CD4-positive, alpha-beta T cell treated with Interleukin-15 for 1 hour (primary cell): ENCODE data around the gene FAM200B.
"Not testable (repeated sequence)": the region's sequence is repeated elsewhere in the genome, so short reads cannot be mapped to it uniquely, and the experiment has no call there.

Experiments used
- DNase-seq: peaks from one replicate; pipeline ENCODE4 v3.0.0-alpha.2; 2020

The FAM200B gene

GRCh38 chr4:15696866-15697265 is 15.2 kb downstream of the FAM200B start:
- no peak for DNase-seq

- peak; percentile 78 for DNase-seq
These were observed 21.3 kb downstream of the FAM200B start, which contains the start of gene BST1 for GRCh38 chr4:15702941-15703403. BST1 (plus strand) TSS chr4:15703065; CDS start chr4:15703145, 80 bp downstream.

GRCh38 chr4:15703439-15703838 is 21.8 kb downstream of the FAM200B start:
- DNase-seq, result no peak

- DNase-seq, result no peak
These were observed 22.5 kb downstream of the FAM200B start for GRCh38 chr4:15704129-15704528.

GRCh38 chr4:15706646-15707362 is 25.2 kb downstream of the FAM200B start:
- DNase-seq, result no peak

- no peak for DNase-seq
These were observed 25.7 kb downstream of the FAM200B start for GRCh38 chr4:15707363-15707715.

- no peak for DNase-seq
These were observed 30.1 kb downstream of the FAM200B start for GRCh38 chr4:15711762-15712161.

- no peak for DNase-seq
These were observed 30.6 kb downstream of the FAM200B start for GRCh38 chr4:15712214-15712613.

- no peak for DNase-seq
These were observed 32.5 kb downstream of the FAM200B start for GRCh38 chr4:15714141-15714540.

- no peak for DNase-seq
These were observed 33.2 kb downstream of the FAM200B start for GRCh38 chr4:15714646-15715435.

GRCh38 chr4:15716115-15716514 is 34.5 kb downstream of the FAM200B start:
- no peak for DNase-seq

- DNase-seq, result no peak
These were observed 35.5 kb downstream of the FAM200B start for GRCh38 chr4:15717086-15717485.

GRCh38 chr4:15717657-15718416 is 36.2 kb downstream of the FAM200B start:
- DNase-seq, result no peak

- no peak for DNase-seq
These were observed 36.8 kb downstream of the FAM200B start for GRCh38 chr4:15718465-15718864.

- DNase-seq, result no peak
These were observed 37.3 kb downstream of the FAM200B start for GRCh38 chr4:15718959-15719358.

GRCh38 chr4:15719506-15719905 is 37.9 kb downstream of the FAM200B start:
- DNase-seq, result peak; percentile 20

- DNase-seq, result no peak
These were observed 39.2 kb downstream of the FAM200B start for GRCh38 chr4:15720851-15721250.

- no peak for DNase-seq
These were observed 44.0 kb downstream of the FAM200B start for GRCh38 chr4:15725608-15726007.

- peak; percentile 23 for DNase-seq
These were observed 48.4 kb downstream of the FAM200B start for GRCh38 chr4:15729910-15730533.

GRCh38 chr4:15733061-15733460 is 51.4 kb downstream of the FAM200B start:
- DNase-seq, result not testable (repeated sequence)

GRCh38 chr4:15735536-15735935 is 53.9 kb downstream of the FAM200B start:
- no peak for DNase-seq

GRCh38 chr4:15736514-15737050 is 55.0 kb downstream of the FAM200B start:
- DNase-seq, result no peak

GRCh38 chr4:15737255-15737654 is 55.6 kb downstream of the FAM200B start:
- no peak for DNase-seq
